Body of pancreas (tissue), 4 donors: ENCODE measurements around the gene LCN10. TPM values are rescaled to one million over a fixed set of nuclear protein-coding genes. Genes with fewer than 3 reads are reported as not detected.

Experiments
- ATAC-seq: fragments of 150-250 bp; one replicate; pipeline ENCODE4 v1.9.1; 2016
- DNase-seq, 4 donors: peaks; one replicate each; pipeline ENCODE4 v3.0.0-alpha.2; 2019
- H3K27ac ChIP-seq, 4 donors: fragments of 200-600 bp; sonication (generic); 1 replicate in 3 of 4; 2 replicates in 1 of 4; pipeline versions ENCODE4 v1.5.1 to v1.6.1; 2016 to 2019; ENCODE audit warnings: mild to moderate bottlenecking in 1 of 4, mixed read lengths in 1 of 4, moderate library complexity in 1 of 4
- H3K27me3 ChIP-seq, 2 donors: fragments of 200-600 bp; sonication (generic); one replicate each; pipeline ENCODE4 v1.6.0; 2016; ENCODE audit warnings: mild to moderate bottlenecking in 1 of 2
- H3K36me3 ChIP-seq, 2 donors: fragments of 200-600 bp; sonication (generic); replicated peaks in 1 of 2; 2 replicates each; pipeline ENCODE4 v1.5.1; 2016; ENCODE audit warnings: low read depth in 2 of 2; ENCODE audit not compliant: insufficient read depth in 1 of 2
- H3K4me1 ChIP-seq: fragments of 200-600 bp; sonication (generic); one replicate; pipeline ENCODE4 v1.6.0; 2016
- H3K4me3 ChIP-seq, 2 donors: fragments of 200-600 bp; sonication (generic); 1 replicate in 1 of 2; 2 replicates in 1 of 2; pipeline ENCODE4 v1.5.1; 2016 to 2019
- H3K9me3 ChIP-seq, 3 donors: fragments of 200-600 bp; sonication (generic); 1 replicate in 2 of 3; 2 replicates in 1 of 3; pipeline ENCODE4 v1.5.1; 2016
- POLR2A ChIP-seq, 3 donors: fragments of 450-650 bp; IDR thresholded peaks; one replicate each; pipeline ENCODE4 v1.6.1; 2016; ENCODE audit warnings: antibody characterized with exemption in 3 of 3, mild to moderate bottlenecking in 2 of 3
- WGBS, 2 donors: methylation state at CpG; one replicate each; pipeline ENCODE4 v1.1.5; 2017; 5-methylcytosine and 5-hydroxymethylcytosine counted together
- intact Hi-C: fragments of 100-400 bp; cut with DNase I; formaldehyde crosslinking; loops from one replicate; pipeline ENCODE4 v1.15.1; 2023
- total RNA-seq, 2 donors: library from RNA; depleted of rRNA; stranded (reverse); fragments of >200 nt; gene quantifications; one replicate each; pipeline ENCODE4 v1.1.0, GENCODE V29; 2016
- TF ChIP-seq, protein P1 (sequence below), 7 experiments: fragments of 450-650 bp in 4 of 7; fragments of 200-600 bp in 3 of 7; sonication (generic) in 3 of 7; IDR thresholded peaks; one replicate each; pipeline ENCODE4 v1.5.1; 2016 to 2019; ENCODE audit warnings: antibody characterized with exemption in 7 of 7

Gene LCN10
- total RNA-seq, 2 donors from 2014 or later: 0.78 to 4.6 TPM

DNA sequence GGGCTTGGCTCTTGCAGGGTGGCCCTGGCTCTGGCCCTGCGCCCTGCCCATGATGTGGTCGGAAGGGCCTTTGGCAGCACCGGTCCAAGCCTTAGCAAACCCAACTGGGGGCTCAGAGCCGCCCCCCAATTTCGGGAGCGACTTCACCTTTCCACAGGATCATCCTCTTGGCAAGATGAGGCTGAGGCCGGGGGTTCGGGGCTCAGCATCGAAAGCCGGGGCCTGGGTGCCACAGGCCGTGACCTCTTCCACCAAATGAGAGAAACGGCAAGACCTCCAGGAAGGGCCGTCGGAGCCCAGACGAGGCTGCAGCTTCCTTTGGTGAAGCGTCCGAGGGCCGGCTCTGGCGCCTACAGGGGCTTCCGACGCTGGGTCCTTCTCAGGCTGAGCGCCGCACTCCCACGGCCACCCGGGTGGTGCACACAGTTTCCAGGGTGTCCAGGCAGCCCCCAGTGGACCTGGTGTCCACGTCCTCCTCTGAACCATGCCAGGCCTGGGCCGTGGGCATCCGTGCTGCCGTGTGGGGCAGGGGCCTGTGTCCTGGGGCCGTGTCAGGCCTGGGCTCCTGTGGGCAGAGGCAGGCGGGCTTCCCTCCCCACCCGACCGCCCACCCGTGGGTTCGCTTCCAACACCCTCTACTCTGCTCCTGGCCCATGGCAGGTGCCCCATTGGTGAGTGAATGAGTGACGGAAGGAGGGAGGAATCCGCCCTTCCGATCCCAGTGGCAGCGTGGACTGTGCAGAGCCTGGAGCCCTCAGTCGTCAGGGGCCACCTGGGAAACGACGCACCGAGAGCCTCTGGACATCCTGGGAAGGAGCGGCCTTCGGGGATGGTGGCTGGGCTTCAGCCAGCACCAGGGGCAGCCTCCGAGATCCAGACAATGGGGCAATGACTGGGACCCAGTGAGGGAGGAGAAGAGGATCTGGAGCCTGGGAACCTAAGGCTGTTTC, 50.3 kb downstream of the LCN10 start:
- H3K4me1 ChIP-seq: peaks cover 96% of the 10 kb centered on the region
- H3K36me3 ChIP-seq: no peaks in the 10 kb centered on the region
- H3K27ac ChIP-seq: peak overlapping the region; percentile 92 to 97 (median 94)
- DNase-seq: peak in 2 of 4 donors; percentile 4 to 16
- no peak for ATAC-seq
- intact Hi-C loops: no loop called here
- no peak overlapping the region for H3K4me3 ChIP-seq
- 70 to 90% methylated on average over 9 to 43 of the region's 46 CpGs for WGBS, 2 donors
- no peaks in the 10 kb centered on the region for H3K27me3 ChIP-seq
- H3K9me3 ChIP-seq: no peaks in the 10 kb centered on the region
- TF ChIP-seq POLR2A (IDR thresholded peaks at IDR 0.05): no peak
- TF ChIP-seq, protein P1, sequence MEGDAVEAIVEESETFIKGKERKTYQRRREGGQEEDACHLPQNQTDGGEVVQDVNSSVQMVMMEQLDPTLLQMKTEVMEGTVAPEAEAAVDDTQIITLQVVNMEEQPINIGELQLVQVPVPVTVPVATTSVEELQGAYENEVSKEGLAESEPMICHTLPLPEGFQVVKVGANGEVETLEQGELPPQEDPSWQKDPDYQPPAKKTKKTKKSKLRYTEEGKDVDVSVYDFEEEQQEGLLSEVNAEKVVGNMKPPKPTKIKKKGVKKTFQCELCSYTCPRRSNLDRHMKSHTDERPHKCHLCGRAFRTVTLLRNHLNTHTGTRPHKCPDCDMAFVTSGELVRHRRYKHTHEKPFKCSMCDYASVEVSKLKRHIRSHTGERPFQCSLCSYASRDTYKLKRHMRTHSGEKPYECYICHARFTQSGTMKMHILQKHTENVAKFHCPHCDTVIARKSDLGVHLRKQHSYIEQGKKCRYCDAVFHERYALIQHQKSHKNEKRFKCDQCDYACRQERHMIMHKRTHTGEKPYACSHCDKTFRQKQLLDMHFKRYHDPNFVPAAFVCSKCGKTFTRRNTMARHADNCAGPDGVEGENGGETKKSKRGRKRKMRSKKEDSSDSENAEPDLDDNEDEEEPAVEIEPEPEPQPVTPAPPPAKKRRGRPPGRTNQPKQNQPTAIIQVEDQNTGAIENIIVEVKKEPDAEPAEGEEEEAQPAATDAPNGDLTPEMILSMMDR (IDR thresholded peaks at IDR 0.05): no peak

DNA sequence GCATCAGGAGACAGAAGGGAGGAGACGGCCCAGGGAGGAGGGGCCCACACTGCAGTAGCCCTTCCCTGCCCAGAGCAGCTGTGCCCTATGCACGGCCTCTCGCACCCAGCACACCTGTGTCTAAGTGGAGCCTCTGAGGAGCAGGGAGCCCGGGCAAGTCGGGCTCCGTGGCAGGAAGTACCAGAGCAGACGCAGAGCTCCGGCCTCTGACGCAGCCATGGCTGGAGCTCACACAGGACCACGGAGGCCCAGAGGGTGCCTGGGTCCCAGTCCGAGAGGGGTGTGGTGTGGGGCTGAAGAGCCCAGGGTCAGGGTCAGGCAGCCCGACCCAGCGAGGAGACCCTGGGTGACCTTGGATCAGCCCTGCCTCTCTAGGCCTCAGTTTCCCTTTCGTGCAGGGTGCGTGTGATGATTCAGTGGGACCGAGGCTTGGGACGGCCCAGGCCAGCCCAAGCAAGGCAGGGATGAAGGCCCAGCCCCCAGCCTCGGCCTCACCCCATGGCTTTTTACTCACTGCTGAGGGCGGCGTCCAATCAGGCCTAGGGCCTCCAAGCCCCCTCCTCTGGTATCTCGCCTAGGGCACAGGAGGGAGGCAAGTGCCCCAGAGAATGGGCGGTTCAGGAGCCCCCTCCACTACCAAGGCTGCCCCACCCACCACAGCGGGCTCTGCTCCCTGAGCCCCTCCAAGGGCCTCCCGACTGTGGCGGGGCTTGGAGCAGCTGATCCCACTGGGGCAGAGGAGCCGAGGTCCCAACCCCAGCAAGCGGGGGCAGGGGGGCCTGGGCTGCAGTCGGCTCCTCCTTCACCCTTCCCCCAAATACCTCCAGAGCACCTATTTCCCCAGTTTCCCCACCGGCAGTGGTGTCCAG, 51.2 kb downstream of the LCN10 start:
- Histone ChIP-seq H3K27me3 (no peaks in the 10 kb centered on the region), H3K36me3 (no peaks in the 10 kb centered on the region), H3K9me3 (no peaks in the 10 kb centered on the region), H3K4me3 (no peak overlapping the region), H3K4me1 (peaks cover 90% of the 10 kb centered on the region), H3K27ac (peak overlapping the region; percentile 88 to 98 (median 96))
- whole genome bisulfite sequencing, 2 donors: 81 to 84% methylated on average over 6 to 21 of the region's 29 CpGs
- intact Hi-C loops: no loop called here
- TF ChIP-seq POLR2A (IDR thresholded peaks at IDR 0.05): no peak
- TF ChIP-seq, protein P1 (IDR thresholded peaks at IDR 0.05): no peak
- peak in 1 of 4 donors; percentile 9 for DNase-seq
- no peak for ATAC-seq

DNA sequence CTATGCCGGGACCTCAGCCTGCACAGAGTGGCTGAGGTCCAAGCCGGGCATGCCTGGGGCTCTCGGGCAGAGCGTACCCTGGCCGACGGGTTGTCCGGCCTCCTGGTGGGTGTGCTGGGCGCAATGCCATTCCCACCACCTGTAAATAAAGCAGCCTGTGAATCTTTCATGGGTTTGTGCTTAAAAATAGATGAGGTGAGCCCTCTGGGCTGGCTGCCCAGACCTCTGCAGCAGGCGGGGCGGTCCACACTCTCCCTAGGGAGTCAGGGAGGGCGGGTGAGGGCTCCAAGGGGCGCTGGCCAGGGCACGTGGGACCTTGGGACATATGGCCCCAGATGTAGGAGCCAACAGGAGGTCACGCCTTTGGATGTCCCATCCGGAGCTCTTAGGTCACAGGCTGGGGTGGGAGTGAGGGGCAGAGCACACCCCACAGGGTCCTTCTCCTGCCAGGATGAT, 51.9 kb downstream of the LCN10 start:
- H3K4me3 ChIP-seq: no peak overlapping the region
- peak; percentile 76 to 93 (median 90) for DNase-seq
- intact Hi-C loops: no loop called here
- ATAC-seq: no peak
- H3K36me3 ChIP-seq: no peaks in the 10 kb centered on the region
- peaks cover 90% of the 10 kb centered on the region for H3K4me1 ChIP-seq
- TF ChIP-seq, protein P1 (IDR thresholded peaks at IDR 0.05): no peak
- TF ChIP-seq POLR2A (IDR thresholded peaks at IDR 0.05): peak in 1 of 3 donors; percentile 36
- 12 to 16% methylated on average over 5 to 15 of the region's 15 CpGs for WGBS, 2 donors
- H3K9me3 ChIP-seq: no peaks in the 10 kb centered on the region
- peak overlapping the region; percentile 88 to 98 (median 96) for H3K27ac ChIP-seq
- no peaks in the 10 kb centered on the region for H3K27me3 ChIP-seq

DNA sequence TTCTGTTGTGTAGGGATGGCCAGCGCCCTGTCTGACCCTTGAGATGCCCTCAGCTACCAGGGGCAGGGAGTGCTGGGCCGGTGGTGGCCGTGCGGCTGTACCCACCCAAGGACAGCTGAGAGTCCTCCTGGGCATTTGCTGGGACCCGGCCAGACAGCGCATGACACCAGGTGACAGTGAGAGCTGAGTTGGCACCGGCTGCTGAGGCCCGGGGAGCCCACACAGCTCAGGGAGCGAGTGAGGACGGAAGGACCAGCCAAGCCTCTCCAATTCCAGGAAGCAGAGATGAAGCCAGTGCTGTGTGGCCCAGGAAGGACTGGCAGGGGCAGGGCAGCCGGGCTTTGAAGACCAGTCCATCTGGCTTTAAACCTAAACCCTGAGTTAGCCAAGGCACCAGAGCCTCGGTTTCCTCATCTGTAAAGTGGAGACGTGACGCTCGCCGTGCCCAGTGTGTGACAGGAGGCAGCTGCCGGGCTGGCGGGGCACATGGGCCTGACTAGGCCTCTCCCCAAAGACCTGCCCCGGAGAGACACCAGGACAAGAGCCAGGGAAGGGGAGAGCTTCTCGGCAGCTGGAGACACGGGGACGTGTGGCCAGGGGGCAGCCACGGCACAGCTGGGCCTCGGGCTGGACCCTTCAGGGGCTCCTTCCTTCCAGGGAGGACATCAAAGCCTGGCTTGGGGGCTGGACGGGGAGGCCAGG, 52.5 kb downstream of the LCN10 start:
- Histone ChIP-seq H3K27ac (peak overlapping the region; percentile 88 to 98 (median 96)), H3K4me1 (peaks cover 90% of the 10 kb centered on the region)
- WGBS, 2 donors: 30 to 58% methylated on average over 4 to 25 of the region's 25 CpGs

More for the DNA sequence above, 52.5 kb downstream of the LCN10 start:
- no peaks in the 10 kb centered on the region for H3K9me3 ChIP-seq
- ATAC-seq: no peak
- intact Hi-C loops: no loop called here
- H3K27me3 ChIP-seq: no peaks in the 10 kb centered on the region
- peak in 1 of 3 donors; percentile 22 for TF ChIP-seq POLR2A (IDR thresholded peaks at IDR 0.05)
- TF ChIP-seq, protein P1 (IDR thresholded peaks at IDR 0.05): no peak
- DNase-seq: peak in 3 of 4 donors; percentile 40 to 66 (median 61)
- H3K36me3 ChIP-seq: no peaks in the 10 kb centered on the region
- no peak overlapping the region for H3K4me3 ChIP-seq
